HG03097 (cell line): Measurements from ENCODE around the gene AK9.
"Not testable (repeated sequence)": the region's sequence is repeated elsewhere in the genome, so short reads cannot be mapped to it uniquely, and the experiment has no call there.

ENCODE experiments used
- ATAC-seq: cut with Tn5 transposase; IDR thresholded peaks from one replicate; pipeline ENCODE4 v1.9.1; 2021; ENCODE audit not compliant: unreplicated experiment, low FRiP score

The AK9 gene

GRCh38 chr6:109461733-109462526 lies 229.1 kb downstream of the AK9 start:
- ATAC-seq, result no peak

- ATAC-seq, result not testable (repeated sequence)
Measured at GRCh38 chr6:109461205-109461604, 229.8 kb downstream of the AK9 start.

GRCh38 chr6:109460161-109460829 lies 230.7 kb downstream of the AK9 start:
- ATAC-seq, result no peak

GRCh38 chr6:109458774-109459531 lies 232.0 kb downstream of the AK9 start:
- ATAC-seq, result peak; percentile 25

- ATAC-seq, result no peak
Measured at GRCh38 chr6:109457562-109457996, 233.4 kb downstream of the AK9 start.

- ATAC-seq, result no peak
Measured at GRCh38 chr6:109456710-109457561, 234.1 kb downstream of the AK9 start.

GRCh38 chr6:109456111-109456583 lies 234.9 kb downstream of the AK9 start:
- no peak for ATAC-seq

GRCh38 chr6:109455437-109456110 lies 235.4 kb downstream of the AK9 start, which contains the start of gene MICAL1:
Gene MICAL1 (minus strand): TSS chr6:109455772. CDS start chr6:109454196, 1,576 bp downstream.
- peak; percentile 46 for ATAC-seq

- ATAC-seq, result peak; percentile 19
Measured at GRCh38 chr6:109454496-109455436, 236.2 kb downstream of the AK9 start.

- ATAC-seq, result no peak
Measured at GRCh38 chr6:109453594-109454495, 237.2 kb downstream of the AK9 start.

- ATAC-seq, result no peak
Measured at GRCh38 chr6:109453156-109453555, 237.8 kb downstream of the AK9 start.

GRCh38 chr6:109452181-109452580 lies 238.8 kb downstream of the AK9 start:
- ATAC-seq, result no peak

GRCh38 chr6:109451376-109451775 lies 239.6 kb downstream of the AK9 start:
- ATAC-seq, result no peak

- ATAC-seq, result no peak
Measured at GRCh38 chr6:109450801-109451200, 240.2 kb downstream of the AK9 start.

GRCh38 chr6:109449795-109450673 lies 241.0 kb downstream of the AK9 start:
- no peak for ATAC-seq

GRCh38 chr6:109449064-109449794 lies 241.8 kb downstream of the AK9 start:
- ATAC-seq, result no peak
